AG08395 (cell line): ENCODE data around the gene MRPS9.

Experiments
- DNase-seq: peaks from one replicate; pipeline ENCODE4 v3.0.0; 2012; ENCODE audit warnings: mixed read lengths, low spot score

Gene MRPS9

GRCh38 chr2:105125428-105125827 lies 87.6 kb downstream of the MRPS9 start:
- no peak for DNase-seq

GRCh38 chr2:105125920-105126319 lies 88.1 kb downstream of the MRPS9 start:
- no peak for DNase-seq

- no peak for DNase-seq
These were observed 88.5 kb downstream of the MRPS9 start for GRCh38 chr2:105126336-105126735.

- DNase-seq, result no peak
These were observed 89.5 kb downstream of the MRPS9 start for GRCh38 chr2:105127289-105127915.

GRCh38 chr2:105129722-105130232 lies 91.9 kb downstream of the MRPS9 start:
- no peak for DNase-seq

- DNase-seq, result no peak
These were observed 92.7 kb downstream of the MRPS9 start for GRCh38 chr2:105130546-105130945.

- no peak for DNase-seq
These were observed 96.2 kb downstream of the MRPS9 start for GRCh38 chr2:105134081-105134480.

- DNase-seq, result no peak
These were observed 97.6 kb downstream of the MRPS9 start for GRCh38 chr2:105135436-105135835.

- no peak for DNase-seq
These were observed 98.5 kb downstream of the MRPS9 start for GRCh38 chr2:105136394-105136793.

- no peak for DNase-seq
These were observed 100.8 kb downstream of the MRPS9 start for GRCh38 chr2:105138643-105139042.

GRCh38 chr2:105139556-105140239 lies 101.8 kb downstream of the MRPS9 start:
- no peak for DNase-seq

- no peak for DNase-seq
These were observed 102.3 kb downstream of the MRPS9 start for GRCh38 chr2:105140240-105140568.

- no peak for DNase-seq
These were observed 103.3 kb downstream of the MRPS9 start for GRCh38 chr2:105141099-105141614.

GRCh38 chr2:105142239-105142638 lies 104.4 kb downstream of the MRPS9 start:
- no peak for DNase-seq

- DNase-seq, result no peak
These were observed 105.2 kb downstream of the MRPS9 start for GRCh38 chr2:105143094-105143466.

- DNase-seq, result no peak
These were observed 105.7 kb downstream of the MRPS9 start for GRCh38 chr2:105143467-105144151.

GRCh38 chr2:105144152-105144940 lies 106.5 kb downstream of the MRPS9 start:
- no peak for DNase-seq

- DNase-seq, result no peak
These were observed 107.1 kb downstream of the MRPS9 start for GRCh38 chr2:105144941-105145300.

GRCh38 chr2:105149272-105149671 lies 111.4 kb downstream of the MRPS9 start:
- no peak for DNase-seq
